GM12864 (cell line): Measurements from ENCODE around the gene TRIM6.
A peak's percentile ranks its signal among the peaks of the same experiment; 100 is the strongest.

Source experiments
- DNase-seq: peaks from one replicate; pipeline ENCODE4 v3.0.0-alpha.2; 2011; ENCODE audit warnings: low read depth
- H3K4me3 ChIP-seq: 2 replicates; pipeline ENCODE4 v1.5.1; 2011; ENCODE audit warnings: mild to moderate bottlenecking, low read depth, low read length, control low read depth
- TF ChIP-seq, protein P1 (sequence below): IDR thresholded peaks from 2 replicates; pipeline ENCODE4 v1.5.1; 2011; ENCODE audit warnings: low read depth, mild to moderate bottlenecking, moderate library complexity, low read length, control low read depth, inconsistent platforms; ENCODE audit errors: missing control alignments

Gene TRIM6

DNA sequence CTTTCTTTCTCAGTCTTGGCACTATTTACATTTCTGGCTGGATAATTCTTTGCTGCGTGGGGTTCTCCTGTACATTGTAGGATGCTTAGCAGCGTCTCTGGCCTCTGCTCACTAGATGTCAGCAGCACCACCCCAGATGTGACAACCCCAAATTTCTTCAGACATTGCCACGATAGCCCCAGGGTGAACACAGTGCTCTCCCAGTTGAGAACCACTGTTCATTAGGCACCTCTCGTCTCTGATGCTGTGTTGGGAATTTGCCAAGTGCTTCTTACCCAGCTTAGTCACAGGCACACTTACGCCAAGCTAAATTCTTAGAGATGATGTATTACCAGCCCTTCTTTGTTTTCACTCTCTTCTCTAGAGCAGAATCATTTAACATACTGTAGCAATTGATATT is 9.4 kb downstream of the TRIM6 start:
- no peak overlapping the region for H3K4me3 ChIP-seq
- no peak for DNase-seq
- TF ChIP-seq, protein P1, sequence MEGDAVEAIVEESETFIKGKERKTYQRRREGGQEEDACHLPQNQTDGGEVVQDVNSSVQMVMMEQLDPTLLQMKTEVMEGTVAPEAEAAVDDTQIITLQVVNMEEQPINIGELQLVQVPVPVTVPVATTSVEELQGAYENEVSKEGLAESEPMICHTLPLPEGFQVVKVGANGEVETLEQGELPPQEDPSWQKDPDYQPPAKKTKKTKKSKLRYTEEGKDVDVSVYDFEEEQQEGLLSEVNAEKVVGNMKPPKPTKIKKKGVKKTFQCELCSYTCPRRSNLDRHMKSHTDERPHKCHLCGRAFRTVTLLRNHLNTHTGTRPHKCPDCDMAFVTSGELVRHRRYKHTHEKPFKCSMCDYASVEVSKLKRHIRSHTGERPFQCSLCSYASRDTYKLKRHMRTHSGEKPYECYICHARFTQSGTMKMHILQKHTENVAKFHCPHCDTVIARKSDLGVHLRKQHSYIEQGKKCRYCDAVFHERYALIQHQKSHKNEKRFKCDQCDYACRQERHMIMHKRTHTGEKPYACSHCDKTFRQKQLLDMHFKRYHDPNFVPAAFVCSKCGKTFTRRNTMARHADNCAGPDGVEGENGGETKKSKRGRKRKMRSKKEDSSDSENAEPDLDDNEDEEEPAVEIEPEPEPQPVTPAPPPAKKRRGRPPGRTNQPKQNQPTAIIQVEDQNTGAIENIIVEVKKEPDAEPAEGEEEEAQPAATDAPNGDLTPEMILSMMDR = peak; percentile 3

DNA sequence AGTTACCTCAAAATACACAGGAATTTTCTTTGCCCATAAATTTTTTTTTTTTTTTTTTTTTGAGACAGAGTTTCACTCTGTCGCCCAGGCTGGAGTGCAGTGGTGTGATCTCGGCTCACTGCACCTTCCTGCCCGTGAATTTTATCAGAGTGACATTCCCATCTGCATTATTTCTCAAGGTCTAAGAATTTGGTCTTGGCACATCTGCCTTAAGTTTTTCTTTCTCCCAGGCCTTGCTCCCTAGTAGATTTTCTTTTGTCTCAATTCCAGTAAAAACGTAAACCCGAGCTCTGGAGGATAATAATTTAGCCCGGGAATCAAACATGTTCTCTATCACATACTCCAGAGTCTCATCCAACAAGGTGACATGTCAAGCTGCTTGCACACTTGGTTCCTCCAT is 12.4 kb downstream of the TRIM6 start:
- DNase-seq = no peak
- no peak overlapping the region for H3K4me3 ChIP-seq
- TF ChIP-seq, protein P1 = no peak

DNA sequence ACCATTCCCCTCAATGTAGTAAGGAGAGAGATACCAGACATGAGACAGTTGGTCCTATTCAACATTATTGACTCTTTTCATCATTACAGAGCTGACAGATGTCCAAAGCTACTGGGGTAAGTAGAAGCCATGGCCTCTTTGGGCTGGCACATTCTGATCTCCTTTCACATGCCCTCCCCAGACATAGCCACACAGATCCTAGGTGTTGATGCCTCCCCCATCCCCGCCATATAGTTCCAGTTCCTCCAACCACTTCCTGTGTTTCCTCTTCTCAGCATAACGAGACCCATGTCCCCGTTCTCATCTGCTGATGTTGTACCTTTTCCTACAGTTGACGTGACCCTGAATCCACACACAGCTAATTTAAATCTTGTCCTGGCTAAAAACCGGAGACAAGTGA is 14.0 kb downstream of the TRIM6 start:
- no peak for DNase-seq
- no peak overlapping the region for H3K4me3 ChIP-seq
- TF ChIP-seq, protein P1 = no peak

DNA sequence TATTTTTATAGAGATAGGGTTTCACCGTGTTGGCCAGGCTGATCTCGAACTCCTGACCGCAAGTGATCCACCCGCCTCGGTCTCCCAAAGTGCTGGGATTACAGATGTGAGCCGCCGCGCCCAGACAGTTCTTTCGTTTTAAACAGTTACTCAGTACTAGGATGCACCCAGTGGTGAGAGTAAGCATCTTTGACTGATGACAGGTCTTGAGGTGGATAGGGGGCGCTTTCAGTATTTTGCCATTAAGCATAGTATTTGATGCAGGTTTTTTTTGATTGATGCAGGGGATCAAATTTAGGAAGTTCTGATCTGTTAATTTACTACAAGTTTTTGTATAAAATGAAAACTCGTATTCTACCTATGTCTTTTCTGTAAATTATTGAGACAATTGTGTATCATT is 15.2 kb downstream of the TRIM6 start:
- TF ChIP-seq, protein P1 = peak; percentile 35
- no peak overlapping the region for H3K4me3 ChIP-seq
- DNase-seq = no peak

DNA sequence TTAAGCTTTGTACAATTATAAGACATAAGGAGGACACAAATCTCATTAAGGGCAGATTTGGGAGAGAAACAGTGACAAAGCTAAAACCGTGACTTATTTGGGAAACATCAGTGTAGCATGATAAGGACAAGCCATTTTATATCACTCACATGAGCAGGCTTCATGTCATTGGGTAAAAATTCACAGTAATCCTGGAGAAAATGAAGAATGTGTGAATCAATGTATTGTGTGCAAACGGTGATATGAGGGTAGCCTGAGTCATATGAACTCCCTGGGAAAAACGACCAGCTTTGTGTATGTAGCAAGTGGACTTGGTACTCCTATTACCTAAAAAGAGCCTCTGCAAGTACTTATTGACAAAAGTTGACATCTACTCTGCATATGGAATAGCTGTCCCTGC is 22.4 kb downstream of the TRIM6 start:
- no peak overlapping the region for H3K4me3 ChIP-seq
- no peak for DNase-seq
- TF ChIP-seq, protein P1 = no peak

DNA sequence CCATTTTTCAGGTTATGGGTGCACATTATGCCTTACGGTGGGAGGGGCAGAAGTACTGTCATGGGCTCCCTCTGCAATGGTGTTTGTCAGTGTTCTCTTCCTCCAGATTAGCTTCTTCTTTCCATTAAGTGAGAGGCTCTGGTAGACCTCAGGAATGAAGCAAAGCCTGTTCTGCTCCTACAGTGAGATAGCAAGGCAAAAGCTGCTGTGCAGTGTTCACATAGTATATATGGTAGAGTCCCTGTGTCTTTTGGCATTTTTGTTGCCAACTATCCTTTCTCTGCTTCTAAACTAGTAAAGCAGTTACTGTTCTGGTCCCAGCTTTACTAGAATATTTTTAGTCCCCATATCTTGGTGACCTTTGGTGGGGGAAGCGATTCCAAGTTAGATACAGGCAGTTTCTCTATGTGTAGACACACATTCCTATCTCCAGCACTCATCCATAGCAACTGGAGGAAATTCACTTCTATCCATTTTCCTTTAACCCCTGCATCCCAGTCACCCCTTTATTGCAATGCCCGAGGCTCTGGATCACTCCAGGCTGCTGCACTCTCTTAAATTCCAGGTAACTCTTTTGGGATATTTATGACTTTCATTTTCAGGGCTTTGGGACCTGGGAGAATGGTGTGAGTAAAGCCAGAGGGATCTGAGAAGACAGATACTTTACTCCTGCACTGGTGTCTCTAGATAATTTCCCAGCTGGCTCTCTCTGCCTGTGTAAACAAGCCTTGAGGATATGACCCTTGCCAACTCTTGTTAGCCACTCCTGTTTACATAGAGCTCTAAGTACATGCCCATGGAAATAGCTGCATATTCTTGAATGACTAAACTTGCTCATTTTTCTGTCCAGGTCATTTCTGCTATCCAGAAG is 24.4 kb downstream of the TRIM6 start:
- no peak for DNase-seq
- no peak overlapping the region for H3K4me3 ChIP-seq
- TF ChIP-seq, protein P1 = no peak

DNA sequence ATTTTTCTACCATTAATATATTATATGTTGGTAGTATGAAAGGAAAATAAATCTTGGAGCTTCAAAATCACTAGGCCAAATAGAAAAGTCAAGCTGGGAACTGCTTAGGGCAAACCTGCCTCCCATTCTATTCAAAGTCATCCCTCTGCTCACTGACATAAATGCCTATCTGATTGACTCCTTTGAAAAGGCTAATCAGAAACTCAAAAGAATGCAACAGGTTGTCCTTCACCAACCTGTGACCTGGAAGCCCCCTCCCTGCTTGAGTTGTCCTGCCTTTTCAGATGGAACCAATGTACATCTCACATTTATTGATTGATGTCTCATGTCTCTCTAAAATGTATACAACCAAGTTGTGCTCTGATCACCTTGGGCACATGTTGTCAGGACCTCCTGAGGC is 25.1 kb downstream of the TRIM6 start:
- no peak for DNase-seq
- TF ChIP-seq, protein P1 = no peak
- no peak overlapping the region for H3K4me3 ChIP-seq
